ENCODE results near the gene FAM13B. TPM values are rescaled to one million over a fixed set of nuclear protein-coding genes. Genes with fewer than 3 reads are reported as not detected.

FAM13B gene
- total and polyA plus RNA-seq, 2 of the 8 experiments (the other 6 are each of a cell fraction or from before 2014, with no cell fraction given), result 6.4 to 17.0 TPM

GRCh38 chr5:137888466-137888862 lies 144.4 kb downstream of the FAM13B start (continued):
- TF ChIP-seq, protein P1, sequence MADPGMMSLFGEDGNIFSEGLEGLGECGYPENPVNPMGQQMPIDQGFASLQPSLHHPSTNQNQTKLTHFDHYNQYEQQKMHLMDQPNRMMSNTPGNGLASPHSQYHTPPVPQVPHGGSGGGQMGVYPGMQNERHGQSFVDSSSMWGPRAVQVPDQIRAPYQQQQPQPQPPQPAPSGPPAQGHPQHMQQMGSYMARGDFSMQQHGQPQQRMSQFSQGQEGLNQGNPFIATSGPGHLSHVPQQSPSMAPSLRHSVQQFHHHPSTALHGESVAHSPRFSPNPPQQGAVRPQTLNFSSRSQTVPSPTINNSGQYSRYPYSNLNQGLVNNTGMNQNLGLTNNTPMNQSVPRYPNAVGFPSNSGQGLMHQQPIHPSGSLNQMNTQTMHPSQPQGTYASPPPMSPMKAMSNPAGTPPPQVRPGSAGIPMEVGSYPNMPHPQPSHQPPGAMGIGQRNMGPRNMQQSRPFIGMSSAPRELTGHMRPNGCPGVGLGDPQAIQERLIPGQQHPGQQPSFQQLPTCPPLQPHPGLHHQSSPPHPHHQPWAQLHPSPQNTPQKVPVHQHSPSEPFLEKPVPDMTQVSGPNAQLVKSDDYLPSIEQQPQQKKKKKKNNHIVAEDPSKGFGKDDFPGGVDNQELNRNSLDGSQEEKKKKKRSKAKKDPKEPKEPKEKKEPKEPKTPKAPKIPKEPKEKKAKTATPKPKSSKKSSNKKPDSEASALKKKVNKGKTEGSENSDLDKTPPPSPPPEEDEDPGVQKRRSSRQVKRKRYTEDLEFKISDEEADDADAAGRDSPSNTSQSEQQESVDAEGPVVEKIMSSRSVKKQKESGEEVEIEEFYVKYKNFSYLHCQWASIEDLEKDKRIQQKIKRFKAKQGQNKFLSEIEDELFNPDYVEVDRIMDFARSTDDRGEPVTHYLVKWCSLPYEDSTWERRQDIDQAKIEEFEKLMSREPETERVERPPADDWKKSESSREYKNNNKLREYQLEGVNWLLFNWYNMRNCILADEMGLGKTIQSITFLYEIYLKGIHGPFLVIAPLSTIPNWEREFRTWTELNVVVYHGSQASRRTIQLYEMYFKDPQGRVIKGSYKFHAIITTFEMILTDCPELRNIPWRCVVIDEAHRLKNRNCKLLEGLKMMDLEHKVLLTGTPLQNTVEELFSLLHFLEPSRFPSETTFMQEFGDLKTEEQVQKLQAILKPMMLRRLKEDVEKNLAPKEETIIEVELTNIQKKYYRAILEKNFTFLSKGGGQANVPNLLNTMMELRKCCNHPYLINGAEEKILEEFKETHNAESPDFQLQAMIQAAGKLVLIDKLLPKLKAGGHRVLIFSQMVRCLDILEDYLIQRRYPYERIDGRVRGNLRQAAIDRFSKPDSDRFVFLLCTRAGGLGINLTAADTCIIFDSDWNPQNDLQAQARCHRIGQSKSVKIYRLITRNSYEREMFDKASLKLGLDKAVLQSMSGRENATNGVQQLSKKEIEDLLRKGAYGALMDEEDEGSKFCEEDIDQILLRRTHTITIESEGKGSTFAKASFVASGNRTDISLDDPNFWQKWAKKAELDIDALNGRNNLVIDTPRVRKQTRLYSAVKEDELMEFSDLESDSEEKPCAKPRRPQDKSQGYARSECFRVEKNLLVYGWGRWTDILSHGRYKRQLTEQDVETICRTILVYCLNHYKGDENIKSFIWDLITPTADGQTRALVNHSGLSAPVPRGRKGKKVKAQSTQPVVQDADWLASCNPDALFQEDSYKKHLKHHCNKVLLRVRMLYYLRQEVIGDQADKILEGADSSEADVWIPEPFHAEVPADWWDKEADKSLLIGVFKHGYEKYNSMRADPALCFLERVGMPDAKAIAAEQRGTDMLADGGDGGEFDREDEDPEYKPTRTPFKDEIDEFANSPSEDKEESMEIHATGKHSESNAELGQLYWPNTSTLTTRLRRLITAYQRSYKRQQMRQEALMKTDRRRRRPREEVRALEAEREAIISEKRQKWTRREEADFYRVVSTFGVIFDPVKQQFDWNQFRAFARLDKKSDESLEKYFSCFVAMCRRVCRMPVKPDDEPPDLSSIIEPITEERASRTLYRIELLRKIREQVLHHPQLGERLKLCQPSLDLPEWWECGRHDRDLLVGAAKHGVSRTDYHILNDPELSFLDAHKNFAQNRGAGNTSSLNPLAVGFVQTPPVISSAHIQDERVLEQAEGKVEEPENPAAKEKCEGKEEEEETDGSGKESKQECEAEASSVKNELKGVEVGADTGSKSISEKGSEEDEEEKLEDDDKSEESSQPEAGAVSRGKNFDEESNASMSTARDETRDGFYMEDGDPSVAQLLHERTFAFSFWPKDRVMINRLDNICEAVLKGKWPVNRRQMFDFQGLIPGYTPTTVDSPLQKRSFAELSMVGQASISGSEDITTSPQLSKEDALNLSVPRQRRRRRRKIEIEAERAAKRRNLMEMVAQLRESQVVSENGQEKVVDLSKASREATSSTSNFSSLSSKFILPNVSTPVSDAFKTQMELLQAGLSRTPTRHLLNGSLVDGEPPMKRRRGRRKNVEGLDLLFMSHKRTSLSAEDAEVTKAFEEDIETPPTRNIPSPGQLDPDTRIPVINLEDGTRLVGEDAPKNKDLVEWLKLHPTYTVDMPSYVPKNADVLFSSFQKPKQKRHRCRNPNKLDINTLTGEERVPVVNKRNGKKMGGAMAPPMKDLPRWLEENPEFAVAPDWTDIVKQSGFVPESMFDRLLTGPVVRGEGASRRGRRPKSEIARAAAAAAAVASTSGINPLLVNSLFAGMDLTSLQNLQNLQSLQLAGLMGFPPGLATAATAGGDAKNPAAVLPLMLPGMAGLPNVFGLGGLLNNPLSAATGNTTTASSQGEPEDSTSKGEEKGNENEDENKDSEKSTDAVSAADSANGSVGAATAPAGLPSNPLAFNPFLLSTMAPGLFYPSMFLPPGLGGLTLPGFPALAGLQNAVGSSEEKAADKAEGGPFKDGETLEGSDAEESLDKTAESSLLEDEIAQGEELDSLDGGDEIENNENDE (IDR thresholded peaks at IDR 0.05; ENCODE audit: insufficient replicate concordance, low read length), result no peak
- TF ChIP-seq, protein P2, sequence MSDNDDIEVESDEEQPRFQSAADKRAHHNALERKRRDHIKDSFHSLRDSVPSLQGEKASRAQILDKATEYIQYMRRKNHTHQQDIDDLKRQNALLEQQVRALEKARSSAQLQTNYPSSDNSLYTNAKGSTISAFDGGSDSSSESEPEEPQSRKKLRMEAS (IDR thresholded peaks at IDR 0.05), result no peak
- TF ChIP-seq SIX5 (IDR thresholded peaks at IDR 0.05; ENCODE audit: low read depth, low read length) (no peak), EGR1 (IDR thresholded peaks at IDR 0.05; ENCODE audit: borderline replicate concordance, low read depth, low read length) (no peak), SP1 (IDR thresholded peaks at IDR 0.05; ENCODE audit: low read depth, low read length) (no peak), SAP30 (IDR thresholded peaks at IDR 0.05; ENCODE audit: insufficient read depth, insufficient replicate concordance, low read length) (no peak)

Data from H1 (cell line).